ENCODE data around the gene SLC25A33. TPM values are rescaled to one million over a fixed set of nuclear protein-coding genes. Genes with fewer than 3 reads are reported as not detected.
"Not testable (repeated sequence)": the region's sequence is repeated elsewhere in the genome, so short reads cannot be mapped to it uniquely, and the experiment has no call there.

The SLC25A33 gene
- total RNA-seq, 1 donor from 2014 or later: 4.6 TPM

- H3K9me3 Mint-ChIP-seq (ENCODE audit: unreplicated experiment): peaks cover 5% of the 10 kb centered on the region
- peaks cover 3% of the 10 kb centered on the region for H3K27me3 Mint-ChIP-seq (ENCODE audit: unreplicated experiment)
- DNase-seq: no peak
- TF ChIP-seq CTCF (IDR thresholded peaks at IDR 0.05; ENCODE audit: partially characterized antibody, unreplicated experiment): no peak
- no peaks in the 10 kb centered on the region for H3K4me1 Mint-ChIP-seq (ENCODE audit: low read depth, unreplicated experiment)
- no peaks in the 10 kb centered on the region for H3K36me3 Mint-ChIP-seq (ENCODE audit: unreplicated experiment)
- no peak overlapping the region for H3K4me3 Mint-ChIP-seq (ENCODE audit: unreplicated experiment)
- H3K27ac Mint-ChIP-seq (ENCODE audit: unreplicated experiment): no peak overlapping the region
Measured at GRCh38 chr1:9558271-9558945, 19.1 kb downstream of the SLC25A33 start.

GRCh38 chr1:9558946-9559545 is 19.8 kb downstream of the SLC25A33 start:
- TF ChIP-seq CTCF (IDR thresholded peaks at IDR 0.05; ENCODE audit: partially characterized antibody, unreplicated experiment): no peak
- Mint-ChIP-seq H3K4me1 (ENCODE audit: low read depth, unreplicated experiment) (no peaks in the 10 kb centered on the region), H3K27ac (ENCODE audit: unreplicated experiment) (no peak overlapping the region)

GRCh38 chr1:9559673-9560072 is 20.4 kb downstream of the SLC25A33 start:
- DNase-seq: no peak
- Mint-ChIP-seq H3K27ac (ENCODE audit: unreplicated experiment) (no peak overlapping the region), H3K36me3 (ENCODE audit: unreplicated experiment) (peaks cover 6% of the 10 kb centered on the region)

More at GRCh38 chr1:9558946-9559545, 19.8 kb downstream of the SLC25A33 start:
- H3K4me3 Mint-ChIP-seq (ENCODE audit: unreplicated experiment): no peak overlapping the region
- peaks cover 3% of the 10 kb centered on the region for H3K36me3 Mint-ChIP-seq (ENCODE audit: unreplicated experiment)
- H3K27me3 Mint-ChIP-seq (ENCODE audit: unreplicated experiment): peaks cover 3% of the 10 kb centered on the region
- H3K9me3 Mint-ChIP-seq (ENCODE audit: unreplicated experiment): peaks cover 5% of the 10 kb centered on the region
- DNase-seq: no peak

GRCh38 chr1:9560090-9560489 is 20.8 kb downstream of the SLC25A33 start:
- H3K9me3 Mint-ChIP-seq (ENCODE audit: unreplicated experiment); H3K4me1 Mint-ChIP-seq (ENCODE audit: low read depth, unreplicated experiment); H3K36me3 Mint-ChIP-seq (ENCODE audit: unreplicated experiment); H3K27ac Mint-ChIP-seq (ENCODE audit: unreplicated experiment); DNase-seq; H3K27me3 Mint-ChIP-seq (ENCODE audit: unreplicated experiment); H3K4me3 Mint-ChIP-seq (ENCODE audit: unreplicated experiment): not testable (repeated sequence)

More at GRCh38 chr1:9559673-9560072, 20.4 kb downstream of the SLC25A33 start:
- Mint-ChIP-seq H3K4me1 (ENCODE audit: low read depth, unreplicated experiment) (no peaks in the 10 kb centered on the region), H3K27me3 (ENCODE audit: unreplicated experiment) (peaks cover 3% of the 10 kb centered on the region), H3K4me3 (ENCODE audit: unreplicated experiment) (no peak overlapping the region), H3K9me3 (ENCODE audit: unreplicated experiment) (peaks cover 5% of the 10 kb centered on the region)
- TF ChIP-seq CTCF (IDR thresholded peaks at IDR 0.05; ENCODE audit: partially characterized antibody, unreplicated experiment): no peak

- no peak for TF ChIP-seq CTCF (IDR thresholded peaks at IDR 0.05; ENCODE audit: partially characterized antibody, unreplicated experiment)
- Mint-ChIP-seq H3K27ac (ENCODE audit: unreplicated experiment) (no peak overlapping the region), H3K4me3 (ENCODE audit: unreplicated experiment) (no peak overlapping the region), H3K4me1 (ENCODE audit: low read depth, unreplicated experiment) (no peaks in the 10 kb centered on the region), H3K36me3 (ENCODE audit: unreplicated experiment) (peaks cover 6% of the 10 kb centered on the region), H3K27me3 (ENCODE audit: unreplicated experiment) (peaks cover 1% of the 10 kb centered on the region), H3K9me3 (ENCODE audit: unreplicated experiment) (peaks cover 5% of the 10 kb centered on the region)
- no peak for DNase-seq
Measured at GRCh38 chr1:9561429-9561828, 22.2 kb downstream of the SLC25A33 start.
